Fibroblast of lung (primary cell): ENCODE results near the gene FAM193A.

Experiments
- EZH2 ChIP-seq: IDR thresholded peaks from 2 replicates; pipeline ENCODE4 v1.5.1; 2012; ENCODE audit warnings: low read length, control low read depth, mild to moderate bottlenecking; ENCODE audit errors: missing control alignments
- TF ChIP-seq, protein P1 (sequence below), 2 donors: IDR thresholded peaks in 1 of 2; conservative IDR thresholded peaks in 1 of 2; 1 replicate in 1 of 2; 2 replicates in 1 of 2; pipeline ENCODE4 v1.5.1; 2011 to 2012; ENCODE audit warnings: low read length in 2 of 2, control low read depth in 1 of 2, inconsistent platforms in 1 of 2, low read depth in 1 of 2, mild to moderate bottlenecking in 1 of 2

DNA sequence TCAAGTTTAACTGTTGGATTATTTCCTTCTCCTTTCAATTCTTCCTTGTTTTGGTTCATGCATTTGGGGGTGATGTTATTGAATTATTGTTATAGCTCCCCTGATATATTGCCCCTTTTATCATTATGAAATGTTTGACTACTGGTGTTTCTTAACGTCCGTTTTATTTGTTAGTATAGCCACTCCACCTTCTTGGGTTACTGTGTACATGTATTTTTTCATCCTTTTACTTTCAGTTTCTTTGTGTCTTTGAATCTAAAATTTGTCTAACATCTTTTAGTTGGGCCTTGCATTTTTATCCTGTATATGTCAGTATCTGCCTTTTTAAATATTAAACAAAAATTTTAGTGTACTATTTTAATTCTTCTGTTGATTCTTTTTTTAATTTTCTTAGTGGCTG is 131.0 kb downstream of the FAM193A start:
- TF ChIP-seq, protein P1, sequence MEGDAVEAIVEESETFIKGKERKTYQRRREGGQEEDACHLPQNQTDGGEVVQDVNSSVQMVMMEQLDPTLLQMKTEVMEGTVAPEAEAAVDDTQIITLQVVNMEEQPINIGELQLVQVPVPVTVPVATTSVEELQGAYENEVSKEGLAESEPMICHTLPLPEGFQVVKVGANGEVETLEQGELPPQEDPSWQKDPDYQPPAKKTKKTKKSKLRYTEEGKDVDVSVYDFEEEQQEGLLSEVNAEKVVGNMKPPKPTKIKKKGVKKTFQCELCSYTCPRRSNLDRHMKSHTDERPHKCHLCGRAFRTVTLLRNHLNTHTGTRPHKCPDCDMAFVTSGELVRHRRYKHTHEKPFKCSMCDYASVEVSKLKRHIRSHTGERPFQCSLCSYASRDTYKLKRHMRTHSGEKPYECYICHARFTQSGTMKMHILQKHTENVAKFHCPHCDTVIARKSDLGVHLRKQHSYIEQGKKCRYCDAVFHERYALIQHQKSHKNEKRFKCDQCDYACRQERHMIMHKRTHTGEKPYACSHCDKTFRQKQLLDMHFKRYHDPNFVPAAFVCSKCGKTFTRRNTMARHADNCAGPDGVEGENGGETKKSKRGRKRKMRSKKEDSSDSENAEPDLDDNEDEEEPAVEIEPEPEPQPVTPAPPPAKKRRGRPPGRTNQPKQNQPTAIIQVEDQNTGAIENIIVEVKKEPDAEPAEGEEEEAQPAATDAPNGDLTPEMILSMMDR (conservative IDR thresholded peaks at IDR 0.05 in 1 of 2, IDR thresholded peaks at IDR 0.05 in 1 of 2; ENCODE audit: low read depth in 1 of 2, low read length in 2 of 2): no peak
- TF ChIP-seq EZH2: no peak
